HUES48 (cell line): Measurements from ENCODE around the gene FLVCR2.
"Not testable (repeated sequence)": the region's sequence is repeated elsewhere in the genome, so short reads cannot be mapped to it uniquely, and the experiment has no call there.

Source experiments
- H3K27ac ChIP-seq: one replicate; pipeline ENCODE4 v1.7.0; 2013; ENCODE audit warnings: low read depth, low read length, inconsistent platforms
- H3K27me3 ChIP-seq: 2 replicates; pipeline ENCODE4 v1.6.1; 2013; ENCODE audit warnings: mild to moderate bottlenecking, low read length; ENCODE audit not compliant: control insufficient read depth, insufficient read depth
- H3K36me3 ChIP-seq: 2 replicates; pipeline ENCODE4 v1.6.1; 2013; ENCODE audit warnings: low read length; ENCODE audit not compliant: control insufficient read depth, insufficient read depth
- H3K4me1 ChIP-seq: 2 replicates; pipeline ENCODE4 v1.6.1; 2013; ENCODE audit warnings: mild to moderate bottlenecking, low read length; ENCODE audit not compliant: control insufficient read depth, insufficient read depth
- H3K4me3 ChIP-seq: 2 replicates; pipeline ENCODE4 v1.5.1; 2013; ENCODE audit warnings: mild to moderate bottlenecking, low read depth, low read length
- H3K9ac ChIP-seq: 2 replicates; pipeline ENCODE4 v1.6.1; 2013; ENCODE audit warnings: mild to moderate bottlenecking, low read depth, low read length, moderate library complexity
- H3K9me3 ChIP-seq: 2 replicates; pipeline ENCODE4 v1.6.1; 2013; ENCODE audit warnings: low read length; ENCODE audit not compliant: control insufficient read depth, insufficient read depth

The FLVCR2 gene

DNA sequence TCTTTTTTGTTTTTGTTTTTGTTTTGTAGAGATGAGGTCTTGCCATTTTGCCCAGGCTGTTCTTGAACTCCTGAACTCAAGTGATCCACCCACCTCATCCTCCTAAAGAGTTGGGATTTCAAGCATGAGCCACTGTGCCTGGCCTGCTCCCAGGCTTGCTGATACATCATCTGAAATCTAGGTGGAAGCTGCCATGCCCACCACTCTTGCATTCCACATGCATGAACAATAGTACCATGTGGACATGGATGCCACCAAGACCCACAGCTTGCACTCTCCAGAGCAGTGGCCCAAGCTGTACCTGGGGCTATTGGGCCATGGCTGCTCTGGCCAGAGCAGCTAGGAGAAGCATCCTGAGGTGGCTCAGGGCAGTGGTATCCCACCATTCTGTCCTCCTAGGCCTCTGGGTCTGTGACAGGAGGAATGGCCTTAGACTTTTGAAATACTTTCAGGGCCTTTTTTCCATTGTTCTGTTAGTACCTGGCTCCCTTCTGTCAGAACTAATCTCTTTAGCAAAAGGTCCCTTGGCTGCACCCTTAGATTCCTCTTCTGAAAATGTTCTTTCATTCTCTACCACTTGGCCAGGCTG is 13.7 kb downstream of the FLVCR2 start:
- H3K4me3 ChIP-seq = no peak overlapping the region
- no peak overlapping the region for H3K27ac ChIP-seq
- H3K9me3 ChIP-seq = peaks cover 3% of the 10 kb centered on the region; the same call in 1 of the 2 replicates
- H3K4me1 ChIP-seq = peaks cover 6% of the 10 kb centered on the region; the same call in 1 of the 2 replicates
- H3K27me3 ChIP-seq = no peaks in the 10 kb centered on the region
- H3K9ac ChIP-seq = no peak overlapping the region
- no peaks in the 10 kb centered on the region for H3K36me3 ChIP-seq

DNA sequence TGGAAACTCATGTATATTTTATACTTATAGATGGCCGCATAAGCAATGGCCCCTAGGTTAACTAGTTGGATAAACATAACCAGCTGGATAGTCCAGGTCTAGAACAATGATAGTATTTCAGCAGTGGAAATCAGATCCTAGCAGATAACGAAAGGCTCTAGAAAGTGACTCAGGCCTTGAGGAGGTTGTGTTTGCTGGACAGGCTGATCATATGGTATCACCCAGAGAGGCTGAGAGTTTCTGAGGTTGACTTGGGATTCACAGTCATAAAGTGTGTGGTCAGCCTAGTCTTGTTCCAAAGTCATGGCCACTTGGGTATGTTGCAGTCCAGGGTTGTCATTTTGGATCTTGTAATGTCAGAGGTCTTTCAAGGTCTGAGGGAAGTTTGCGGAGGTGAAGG is 16.8 kb downstream of the FLVCR2 start:
- H3K27ac ChIP-seq = no peak overlapping the region
- no peak overlapping the region for H3K9ac ChIP-seq
- no peaks in the 10 kb centered on the region for H3K36me3 ChIP-seq
- H3K4me3 ChIP-seq = no peak overlapping the region
- H3K4me1 ChIP-seq = no peaks in the 10 kb centered on the region
- peaks cover 3% of the 10 kb centered on the region; the same call in 1 of the 2 replicates for H3K9me3 ChIP-seq
- no peaks in the 10 kb centered on the region for H3K27me3 ChIP-seq

DNA sequence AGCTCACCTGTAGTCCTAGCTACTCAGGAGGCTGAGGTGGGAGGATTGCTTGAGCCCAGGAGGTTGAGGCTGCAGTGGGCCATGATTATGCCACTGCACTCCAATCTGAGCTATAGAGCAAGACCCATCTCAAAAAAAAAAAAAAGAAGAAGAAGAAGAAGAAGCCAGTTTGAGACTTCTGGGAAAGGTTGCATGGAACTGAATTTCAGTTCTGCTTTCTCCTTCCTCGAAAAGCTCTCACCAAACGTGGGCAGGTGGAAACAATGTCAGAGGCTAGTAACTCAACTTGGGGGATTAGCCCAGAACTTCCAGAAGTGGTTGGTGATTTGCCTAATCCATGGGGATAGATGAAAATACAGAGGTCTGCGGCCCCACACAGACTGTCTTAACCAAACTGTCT is 18.7 kb downstream of the FLVCR2 start:
- H3K27ac ChIP-seq = no peak overlapping the region
- no peaks in the 10 kb centered on the region for H3K4me1 ChIP-seq
- no peak overlapping the region for H3K4me3 ChIP-seq
- no peaks in the 10 kb centered on the region; the same call in 1 of the 2 replicates for H3K9me3 ChIP-seq
- no peak overlapping the region for H3K9ac ChIP-seq
- no peaks in the 10 kb centered on the region for H3K27me3 ChIP-seq
- no peaks in the 10 kb centered on the region for H3K36me3 ChIP-seq

DNA sequence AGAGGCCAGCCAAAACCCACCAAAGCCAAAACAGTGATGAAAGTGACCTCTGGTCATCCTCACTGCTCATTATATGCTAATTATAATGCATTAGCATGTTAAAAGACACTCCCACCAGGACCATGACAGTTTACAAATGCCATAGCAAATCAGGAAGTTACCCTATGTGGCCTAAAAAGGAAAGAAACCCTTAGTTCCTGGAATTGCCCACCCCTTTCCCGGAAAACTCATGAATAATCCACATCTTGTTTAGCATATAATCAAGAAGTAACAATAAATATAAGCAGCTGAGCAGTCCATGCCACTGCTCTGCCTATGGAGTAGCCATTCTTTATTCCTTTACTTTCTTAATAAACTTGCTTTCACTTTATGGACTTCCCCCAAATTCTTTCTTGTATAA is 21.7 kb downstream of the FLVCR2 start:
- not testable (repeated sequence) for H3K36me3 ChIP-seq, H3K4me1 ChIP-seq, H3K9me3 ChIP-seq, H3K27me3 ChIP-seq, H3K4me3 ChIP-seq, H3K9ac ChIP-seq, H3K27ac ChIP-seq

DNA sequence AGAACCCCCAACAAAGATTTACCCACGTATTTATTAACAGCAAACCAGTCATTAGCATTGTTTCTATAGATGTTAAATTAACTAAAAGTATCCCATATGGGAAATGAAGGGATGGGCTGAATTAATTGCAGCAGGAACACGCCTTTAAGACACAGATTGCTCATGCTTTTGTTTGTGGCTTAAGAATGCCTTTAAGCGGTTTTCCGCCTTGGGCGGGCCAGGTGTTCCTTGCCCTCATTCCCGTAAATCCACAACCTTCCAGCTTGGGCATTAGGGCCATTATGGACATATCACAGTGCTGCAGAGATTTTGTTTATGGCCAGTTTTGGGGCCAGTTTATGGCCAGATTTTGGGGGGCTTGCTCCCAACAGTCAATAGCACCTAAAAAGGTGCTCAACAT is 22.6 kb downstream of the FLVCR2 start:
- not testable (repeated sequence) for H3K27ac ChIP-seq, H3K4me1 ChIP-seq, H3K27me3 ChIP-seq, H3K36me3 ChIP-seq, H3K9ac ChIP-seq, H3K9me3 ChIP-seq, H3K4me3 ChIP-seq

DNA sequence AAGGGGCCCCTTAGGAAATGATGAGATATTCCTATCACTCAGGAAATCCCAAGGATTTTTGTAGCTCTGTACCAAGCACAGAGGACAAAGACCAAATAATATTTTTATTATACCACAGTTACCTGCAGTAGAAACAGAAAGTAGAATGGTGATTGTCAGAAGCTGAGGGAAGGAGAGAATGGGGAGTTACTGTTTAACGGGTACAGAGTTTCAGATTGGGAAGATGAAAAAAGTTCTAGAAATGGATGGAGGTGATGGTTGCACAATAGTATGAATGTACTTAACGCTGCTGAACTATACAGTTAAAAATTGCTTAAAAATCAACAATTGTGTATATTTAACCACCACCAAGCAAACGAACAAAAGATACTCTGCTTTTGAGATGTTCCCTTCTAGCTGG is 24.1 kb downstream of the FLVCR2 start:
- no peak overlapping the region for H3K9ac ChIP-seq
- H3K36me3 ChIP-seq = no peaks in the 10 kb centered on the region
- no peak overlapping the region for H3K27ac ChIP-seq
- H3K9me3 ChIP-seq = no peaks in the 10 kb centered on the region
- no peak overlapping the region for H3K4me3 ChIP-seq
- H3K27me3 ChIP-seq = no peaks in the 10 kb centered on the region
- 0 out of 2 replicates have a peak, but pooled peaks cover 3% of the 10 kb centered on the region for H3K4me1 ChIP-seq

DNA sequence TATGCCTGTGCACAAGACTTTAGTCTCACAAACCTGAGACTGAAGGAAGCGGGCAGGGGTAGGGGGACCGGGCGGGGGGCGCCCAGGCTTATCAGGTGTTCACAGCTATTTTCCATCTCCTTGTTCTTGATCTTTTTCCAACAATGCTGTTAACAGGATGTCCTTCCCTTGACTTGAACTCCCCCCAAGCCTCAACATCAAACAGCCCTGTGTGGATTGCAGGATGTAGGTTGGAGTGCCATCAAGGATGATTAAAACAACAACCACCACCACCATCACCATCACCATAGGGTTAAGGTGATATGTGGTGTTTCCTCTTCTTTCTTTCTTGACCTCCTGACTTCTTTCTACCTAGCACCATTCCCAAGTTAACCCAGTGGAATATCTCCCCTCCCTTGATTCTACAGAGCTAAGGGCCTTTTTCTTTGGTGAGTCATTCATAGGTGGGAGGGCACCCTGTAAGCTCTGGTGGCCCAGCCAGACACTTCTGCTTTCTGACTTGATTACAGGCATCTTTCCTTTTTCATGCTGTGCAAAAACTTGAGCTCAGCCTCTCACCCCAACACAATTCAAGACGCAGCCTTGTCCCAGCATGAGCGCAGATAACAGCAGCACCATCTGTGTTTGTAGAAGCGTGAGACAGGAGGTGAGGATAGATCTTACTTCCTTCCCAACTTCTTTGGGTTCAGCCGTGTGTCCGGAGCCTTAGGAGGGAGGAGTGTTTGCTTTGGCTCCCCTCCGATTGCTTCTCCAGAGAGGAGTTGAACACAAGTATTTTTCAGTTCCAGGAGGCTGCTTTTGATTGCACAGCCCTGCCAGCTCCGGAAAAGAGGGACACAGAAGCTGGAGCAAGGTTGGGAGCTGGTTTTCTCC is 26.8 kb downstream of the FLVCR2 start:
- 0 out of 2 replicates have a peak, but pooled peaks cover 3% of the 10 kb centered on the region for H3K4me1 ChIP-seq
- H3K36me3 ChIP-seq = no peaks in the 10 kb centered on the region
- H3K9ac ChIP-seq = no peak overlapping the region
- no peak overlapping the region for H3K27ac ChIP-seq
- no peaks in the 10 kb centered on the region for H3K27me3 ChIP-seq
- H3K9me3 ChIP-seq = no peaks in the 10 kb centered on the region
- H3K4me3 ChIP-seq = no peak overlapping the region

DNA sequence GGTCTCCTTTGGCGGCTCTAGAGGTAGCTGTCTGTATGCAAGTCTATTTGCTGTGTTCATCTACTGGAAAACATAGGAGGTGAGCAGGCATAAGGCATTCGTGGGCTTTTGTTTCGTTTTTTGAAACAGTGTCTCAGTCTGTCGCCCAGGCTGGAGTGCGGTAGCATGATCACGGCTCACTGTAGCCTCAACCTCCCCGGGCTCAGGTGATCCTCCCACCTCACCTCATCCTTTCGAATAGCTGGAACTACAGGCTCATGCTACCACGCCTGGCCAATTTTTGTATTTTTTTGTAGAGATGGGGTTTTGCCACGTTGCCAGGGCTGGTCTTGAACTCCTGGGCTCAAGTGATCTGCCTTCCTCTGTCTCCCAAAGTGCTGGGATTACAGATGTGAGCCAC is 27.5 kb downstream of the FLVCR2 start:
- no peak overlapping the region for H3K9ac ChIP-seq
- H3K27me3 ChIP-seq = no peaks in the 10 kb centered on the region
- no peak overlapping the region for H3K4me3 ChIP-seq
- H3K9me3 ChIP-seq = no peaks in the 10 kb centered on the region
- H3K4me1 ChIP-seq = 0 out of 2 replicates have a peak, but pooled peaks cover 3% of the 10 kb centered on the region
- no peaks in the 10 kb centered on the region for H3K36me3 ChIP-seq
- no peak overlapping the region for H3K27ac ChIP-seq

DNA sequence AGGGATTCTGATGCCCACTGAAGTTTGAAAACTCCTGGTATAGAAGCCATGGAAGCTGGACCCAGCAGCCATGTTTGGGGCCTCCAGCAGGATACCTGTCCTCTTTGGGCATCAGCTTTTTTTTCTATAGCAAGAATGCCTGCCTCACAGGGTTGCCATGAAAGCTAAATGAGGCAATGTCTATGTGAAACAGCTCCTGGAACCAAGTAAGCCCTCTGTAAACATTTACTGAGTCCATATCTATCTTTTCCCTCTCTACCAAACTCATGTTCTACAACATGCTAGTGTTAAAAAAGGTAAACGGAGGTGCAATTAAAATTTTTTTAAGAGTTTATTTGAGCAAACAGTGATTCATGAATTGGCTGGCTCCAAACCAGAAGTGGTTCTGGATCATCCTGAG is 28.6 kb downstream of the FLVCR2 start:
- Histone ChIP-seq H3K4me3 (no peak overlapping the region), H3K36me3 (no peaks in the 10 kb centered on the region), H3K4me1 (0 out of 2 replicates have a peak, but pooled peaks cover 3% of the 10 kb centered on the region), H3K9me3 (no peaks in the 10 kb centered on the region), H3K9ac (no peak overlapping the region), H3K27ac (no peak overlapping the region), H3K27me3 (no peaks in the 10 kb centered on the region)

DNA sequence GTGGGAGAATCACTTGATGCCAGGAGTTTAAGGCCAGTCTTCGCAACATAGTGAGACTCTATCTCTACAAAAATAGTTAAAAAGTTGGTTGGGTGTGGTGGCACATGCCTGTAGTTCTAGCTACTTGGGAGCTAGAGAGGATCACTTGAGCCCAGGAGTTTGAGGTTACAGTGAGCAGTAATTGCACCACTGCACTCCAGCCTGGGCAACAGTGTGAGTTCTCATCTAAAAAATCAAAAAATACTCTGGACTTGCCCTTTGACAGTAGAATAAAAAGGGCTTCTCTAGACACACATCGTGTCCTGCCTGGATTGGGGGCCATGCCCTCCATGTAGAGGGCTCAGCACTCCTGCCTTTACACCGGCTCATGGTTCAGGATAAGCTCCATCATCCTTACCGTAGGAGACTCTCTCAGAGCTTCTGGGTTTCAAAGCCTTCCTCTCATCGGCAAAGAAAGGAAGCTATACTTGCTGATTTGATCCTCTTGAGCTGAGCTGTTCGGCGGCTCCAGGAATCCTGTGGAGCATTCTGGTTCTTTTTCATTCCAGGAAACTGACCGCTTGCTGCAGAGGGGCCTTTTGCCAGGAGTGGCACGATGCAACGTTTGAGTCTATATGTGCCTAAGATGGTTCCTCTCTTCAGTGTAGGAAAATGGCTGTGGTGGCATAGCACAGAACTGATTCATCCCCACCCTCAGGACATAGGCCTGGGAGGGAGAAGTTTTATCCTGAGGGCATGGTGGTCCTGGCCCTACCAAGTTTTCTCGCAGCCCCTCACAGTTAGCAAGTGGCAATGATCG is 29.6 kb downstream of the FLVCR2 start:
- Histone ChIP-seq H3K36me3 (no peaks in the 10 kb centered on the region), H3K27ac (no peak overlapping the region), H3K9ac (no peak overlapping the region), H3K9me3 (no peaks in the 10 kb centered on the region), H3K27me3 (no peaks in the 10 kb centered on the region), H3K4me1 (no peaks in the 10 kb centered on the region), H3K4me3 (no peak overlapping the region)

DNA sequence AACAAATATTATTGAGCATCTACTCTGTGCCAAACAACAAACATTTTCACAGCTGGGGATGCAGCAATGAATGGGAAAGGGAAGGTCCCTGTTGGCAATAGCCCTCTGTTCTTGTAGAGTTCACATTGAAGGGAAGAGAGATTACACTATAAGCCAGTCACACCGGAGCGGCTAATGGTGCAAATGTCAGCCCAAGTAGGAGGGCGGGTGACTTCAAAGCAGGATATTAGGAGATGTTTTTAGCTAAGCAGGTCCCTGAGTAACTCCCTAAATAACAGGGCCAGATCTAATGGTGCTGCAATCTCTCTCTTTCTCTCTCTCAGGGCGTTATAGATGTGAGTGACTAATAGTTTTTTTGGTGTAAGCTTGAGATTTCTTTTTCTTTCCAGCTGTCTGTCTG is 30.7 kb downstream of the FLVCR2 start:
- Histone ChIP-seq H3K4me3 (no peak overlapping the region), H3K4me1 (no peaks in the 10 kb centered on the region)

More for the DNA sequence above, 30.7 kb downstream of the FLVCR2 start:
- no peak overlapping the region for H3K9ac ChIP-seq
- H3K27ac ChIP-seq = no peak overlapping the region
- no peaks in the 10 kb centered on the region for H3K9me3 ChIP-seq
- H3K36me3 ChIP-seq = no peaks in the 10 kb centered on the region
- H3K27me3 ChIP-seq = no peaks in the 10 kb centered on the region
